Keratinocyte (primary cell): Measurements from ENCODE around the gene EYA3. TPM values are rescaled to one million over a fixed set of nuclear protein-coding genes. Genes with fewer than 3 reads are reported as not detected.

ENCODE experiments used
- DNase-seq: peaks from one replicate; pipeline ENCODE4 v3.0.0-alpha.2; 2011; ENCODE audit warnings: low read depth, missing footprints, low spot score
- FAIRE-seq: peaks from 2 replicates; lab custom pipeline; 2011; peaks lifted over from hg19 to GRCh38; lab: Jason Lieb, UNC
- H2AFZ ChIP-seq: 2 replicates; pipeline ENCODE4 v1.6.0; 2012; ENCODE audit warnings: low read length, control low read depth, inconsistent platforms; ENCODE audit not compliant: control insufficient read depth
- H3K27ac ChIP-seq: 2 replicates; pipeline ENCODE4 v1.5.1; 2011; ENCODE audit warnings: low read length; ENCODE audit not compliant: control insufficient read depth, insufficient read depth
- H3K27me3 ChIP-seq: 3 replicates; pipeline ENCODE4 v1.6.0; 2011; ENCODE audit warnings: low read length; ENCODE audit not compliant: control insufficient read depth, insufficient read depth; ENCODE audit errors: extremely low read depth
- H3K36me3 ChIP-seq, 2 experiments: 2 replicates in 1 of 2; 3 replicates in 1 of 2; pipeline ENCODE4 v1.5.1; 2011; ENCODE audit warnings: low read length in 2 of 2, mild to moderate bottlenecking in 1 of 2; ENCODE audit not compliant: control insufficient read depth in 2 of 2, insufficient read depth in 2 of 2; ENCODE audit errors: extremely low read depth in 1 of 2
- H3K4me1 ChIP-seq: 3 replicates; pipeline ENCODE4 v1.5.1; 2011; ENCODE audit warnings: low read length; ENCODE audit not compliant: control insufficient read depth, insufficient read depth; ENCODE audit errors: extremely low read depth
- H3K4me2 ChIP-seq: 3 replicates; pipeline ENCODE4 v1.6.0; 2011; ENCODE audit warnings: low read depth, low read length; ENCODE audit not compliant: control insufficient read depth, insufficient read depth; ENCODE audit errors: extremely low read depth
- H3K4me3 ChIP-seq, 3 experiments: fragments of 200-600 bp in 1 of 3; sonication (generic) in 1 of 3; 2 replicates in 2 of 3; 3 replicates in 1 of 3; pipeline ENCODE4 v1.5.1; 2011 to 2016; ENCODE audit warnings: low read length in 3 of 3, mild to moderate bottlenecking in 3 of 3, control low read depth in 2 of 3, inconsistent platforms in 1 of 3, low read depth in 1 of 3, mixed read lengths in 1 of 3, mixed run types in 1 of 3, moderate library complexity in 1 of 3; ENCODE audit not compliant: control insufficient read depth in 2 of 3, insufficient read depth in 2 of 3; ENCODE audit errors: extremely low read depth in 1 of 3
- H3K79me2 ChIP-seq: 2 replicates; pipeline ENCODE4 v1.6.0; 2012; ENCODE audit warnings: low read length; ENCODE audit not compliant: control insufficient read depth, insufficient read depth
- H3K9ac ChIP-seq: 3 replicates; pipeline ENCODE4 v1.6.0; 2011; ENCODE audit warnings: low read length; ENCODE audit not compliant: control insufficient read depth, insufficient read depth; ENCODE audit errors: extremely low read depth
- H3K9me1 ChIP-seq: 3 replicates; pipeline ENCODE4 v1.6.0; 2011; ENCODE audit warnings: low read length; ENCODE audit not compliant: control insufficient read depth, insufficient read depth; ENCODE audit errors: extremely low read depth
- H3K9me3 ChIP-seq: 2 replicates; pipeline ENCODE4 v1.5.1; 2012; ENCODE audit warnings: low read depth, low read length; ENCODE audit not compliant: control insufficient read depth
- H4K20me1 ChIP-seq: 3 replicates; pipeline ENCODE4 v1.6.0; 2011; ENCODE audit warnings: low read length; ENCODE audit not compliant: control insufficient read depth, insufficient read depth; ENCODE audit errors: extremely low read depth
- EZH2 ChIP-seq: IDR thresholded peaks from one replicate; pipeline ENCODE4 v1.6.1; 2012; ENCODE audit warnings: inconsistent platforms, mild to moderate bottlenecking, low read length, moderate library complexity
- dilution Hi-C: fragments of 300-500 bp; cut with MboI; formaldehyde crosslinking; loops from one replicate; pipeline ENCODE4 v1.7.0; 2020; ENCODE audit warnings: low sequenced_read_pairs; ENCODE audit not compliant: extremely low pct_ligation_motif_present
- polyA plus RNA-seq, 5 experiments: library from polyadenylated mRNA; depleted of rRNA in 3 of 5; stranded (reverse) in 3 of 5; stranded (forward) in 1 of 5; unstranded in 1 of 5; fragments of >200 nt; gene quantifications; 1 replicate in 1 of 5; 2 replicates in 3 of 5; 3 replicates in 1 of 5; pipeline versions ENCODE4 v1.2.1 to v1.2.3, GENCODE V29; 2011 to 2012; ENCODE audit warnings: missing spikeins in 2 of 5, low read depth in 1 of 5, low replicate concordance in 1 of 5
- TF ChIP-seq, protein P1 (sequence below), 3 experiments: IDR thresholded peaks in 1 of 3; conservative IDR thresholded peaks in 1 of 3; optimal IDR thresholded peaks in 1 of 3; 2 replicates in 2 of 3; 3 replicates in 1 of 3; pipeline versions ENCODE3 to v1.5.1; 2011; ENCODE audit warnings: low read length in 3 of 3, mild to moderate bottlenecking in 3 of 3, moderate library complexity in 2 of 3, control low read depth in 1 of 3, inconsistent platforms in 1 of 3; ENCODE audit not compliant: insufficient read depth in 2 of 3; ENCODE audit errors: extremely low read depth in 1 of 3

Gene EYA3
- polyA plus RNA-seq, 1 donor (not counting 4 experiments of a cell fraction or from before 2014, with no cell fraction given) = 17.6 TPM

DNA sequence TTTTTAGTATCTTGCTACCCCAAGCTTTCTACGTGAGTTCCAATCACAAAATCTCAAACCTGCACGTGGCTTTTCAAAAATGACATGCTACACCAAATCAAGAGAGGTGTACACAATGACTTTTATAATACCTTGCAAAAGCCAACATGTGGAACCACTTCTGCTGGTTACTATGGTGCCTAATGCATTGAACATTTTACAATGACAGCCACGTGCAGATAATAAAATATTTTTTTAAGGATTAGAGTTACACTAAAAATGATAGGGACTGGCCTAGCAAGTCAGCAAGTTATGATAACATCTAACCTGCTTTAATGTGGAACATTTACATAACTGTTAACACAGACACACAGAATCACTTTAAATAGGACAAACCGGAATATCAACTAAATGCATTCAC is 30.2 kb downstream of the EYA3 start:
- H2AFZ ChIP-seq = no peak overlapping the region
- TF ChIP-seq EZH2 = no peak
- TF ChIP-seq, protein P1, sequence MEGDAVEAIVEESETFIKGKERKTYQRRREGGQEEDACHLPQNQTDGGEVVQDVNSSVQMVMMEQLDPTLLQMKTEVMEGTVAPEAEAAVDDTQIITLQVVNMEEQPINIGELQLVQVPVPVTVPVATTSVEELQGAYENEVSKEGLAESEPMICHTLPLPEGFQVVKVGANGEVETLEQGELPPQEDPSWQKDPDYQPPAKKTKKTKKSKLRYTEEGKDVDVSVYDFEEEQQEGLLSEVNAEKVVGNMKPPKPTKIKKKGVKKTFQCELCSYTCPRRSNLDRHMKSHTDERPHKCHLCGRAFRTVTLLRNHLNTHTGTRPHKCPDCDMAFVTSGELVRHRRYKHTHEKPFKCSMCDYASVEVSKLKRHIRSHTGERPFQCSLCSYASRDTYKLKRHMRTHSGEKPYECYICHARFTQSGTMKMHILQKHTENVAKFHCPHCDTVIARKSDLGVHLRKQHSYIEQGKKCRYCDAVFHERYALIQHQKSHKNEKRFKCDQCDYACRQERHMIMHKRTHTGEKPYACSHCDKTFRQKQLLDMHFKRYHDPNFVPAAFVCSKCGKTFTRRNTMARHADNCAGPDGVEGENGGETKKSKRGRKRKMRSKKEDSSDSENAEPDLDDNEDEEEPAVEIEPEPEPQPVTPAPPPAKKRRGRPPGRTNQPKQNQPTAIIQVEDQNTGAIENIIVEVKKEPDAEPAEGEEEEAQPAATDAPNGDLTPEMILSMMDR (optimal IDR thresholded peaks at IDR 0.05 in 1 of 3, IDR thresholded peaks at IDR 0.05 in 1 of 3, conservative IDR thresholded peaks at IDR 0.05 in 1 of 3; ENCODE audit: extremely low read depth in 1 of 3, insufficient read depth in 2 of 3, low read length in 3 of 3) = no peak
- no peaks in the 10 kb centered on the region for H3K9me3 ChIP-seq
- H3K36me3 ChIP-seq = no peaks in the 10 kb centered on the region
- no peak overlapping the region for H3K27ac ChIP-seq
- FAIRE-seq (no peak), DNase-seq (no peak)
- dilution Hi-C loops = no loop called here
- H4K20me1 ChIP-seq = no peaks in the 10 kb centered on the region
- no peak overlapping the region for H3K4me3 ChIP-seq
- peaks cover 15% of the 10 kb centered on the region for H3K4me1 ChIP-seq
- no peak overlapping the region for H3K9ac ChIP-seq
- peak overlapping the region; percentile 80 for H3K4me2 ChIP-seq
- H3K79me2 ChIP-seq = peaks cover 35% of the 10 kb centered on the region
- H3K27me3 ChIP-seq = no peaks in the 10 kb centered on the region
- peaks cover 2% of the 10 kb centered on the region for H3K9me1 ChIP-seq

DNA sequence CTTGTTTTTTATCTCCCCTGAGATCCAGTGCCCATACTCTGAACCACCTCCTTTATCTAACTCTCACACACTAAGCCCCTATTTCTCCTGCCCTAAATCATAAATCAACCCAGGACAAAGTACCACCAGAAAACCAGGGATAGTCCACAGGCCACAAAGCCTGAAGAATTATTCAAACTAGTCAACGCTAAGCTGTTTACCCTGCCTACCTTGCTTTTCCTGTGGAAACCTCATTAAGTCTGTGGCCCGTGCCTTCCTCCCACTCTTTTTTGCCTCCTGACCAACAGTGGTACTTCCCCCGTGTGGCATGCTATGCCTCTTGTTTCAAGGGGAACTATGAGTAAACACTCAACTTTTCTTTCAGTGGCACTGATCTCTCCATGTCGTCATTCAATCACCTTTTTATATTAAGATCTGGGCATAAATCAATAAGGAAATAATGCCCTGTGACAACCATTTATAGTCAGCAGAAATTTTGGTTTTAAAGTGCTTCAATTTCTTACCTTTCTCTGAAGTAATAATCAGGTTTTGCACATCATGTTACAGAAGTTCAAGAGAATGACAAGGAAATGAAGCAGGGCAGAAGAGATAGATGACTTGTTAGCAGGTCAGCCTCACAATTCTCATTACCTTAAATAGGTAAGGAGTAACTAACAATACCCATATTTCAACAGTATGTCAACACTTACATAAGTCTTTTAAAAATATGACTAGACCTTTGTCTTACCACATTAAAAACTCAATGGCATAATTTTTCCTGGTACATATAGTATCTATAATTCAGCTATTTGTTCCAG is 32.1 kb downstream of the EYA3 start:
- no peaks in the 10 kb centered on the region for H3K9me3 ChIP-seq
- TF ChIP-seq, protein P1 (optimal IDR thresholded peaks at IDR 0.05 in 1 of 3, IDR thresholded peaks at IDR 0.05 in 1 of 3, conservative IDR thresholded peaks at IDR 0.05 in 1 of 3; ENCODE audit: extremely low read depth in 1 of 3, insufficient read depth in 2 of 3, low read length in 3 of 3) = no peak
- TF ChIP-seq EZH2 = no peak
- H3K9ac ChIP-seq = no peak overlapping the region
- DNase-seq (no peak), FAIRE-seq (no peak)
- H3K4me2 ChIP-seq = no peak overlapping the region
- peaks cover 2% of the 10 kb centered on the region for H3K9me1 ChIP-seq
- H3K4me3 ChIP-seq = no peak overlapping the region
- dilution Hi-C loops = no loop called here
- no peaks in the 10 kb centered on the region for H4K20me1 ChIP-seq
- no peak overlapping the region for H3K27ac ChIP-seq
- no peak overlapping the region for H2AFZ ChIP-seq
- H3K27me3 ChIP-seq = no peaks in the 10 kb centered on the region
- H3K4me1 ChIP-seq = peaks cover 15% of the 10 kb centered on the region
- H3K36me3 ChIP-seq = no peaks in the 10 kb centered on the region
- peaks cover 23% of the 10 kb centered on the region for H3K79me2 ChIP-seq
